Measurements from ENCODE around the gene ITSN1.

The ITSN1 gene

GRCh38 chr21:33789697-33790096, 147.4 kb downstream of the ITSN1 start:
- DNase-seq (ENCODE audit: extremely low read depth, insufficient read length): no peak
- Histone ChIP-seq H3K36me3 (ENCODE audit: control insufficient read depth, insufficient read depth, low read length) (no peaks in the 10 kb centered on the region), H3K4me3 (replicated peaks; ENCODE audit: low read depth, low read length) (no peak overlapping the region), H3K27me3 (replicated peaks; ENCODE audit: control insufficient read depth, insufficient read depth, low read length) (no peaks in the 10 kb centered on the region; the same call in 1 of the 2 replicates)
- no peak for TF ChIP-seq CTCF (IDR thresholded peaks at IDR 0.05; ENCODE audit: insufficient read depth, low read length, poor library complexity, severe bottlenecking)

- DNase-seq (ENCODE audit: extremely low read depth, insufficient read length): no peak
- Histone ChIP-seq H3K27me3 (replicated peaks; ENCODE audit: control insufficient read depth, insufficient read depth, low read length) (no peaks in the 10 kb centered on the region; the same call in 1 of the 2 replicates), H3K36me3 (ENCODE audit: control insufficient read depth, insufficient read depth, low read length) (no peaks in the 10 kb centered on the region), H3K4me3 (replicated peaks; ENCODE audit: low read depth, low read length) (no peak overlapping the region)
- no peak for TF ChIP-seq CTCF (IDR thresholded peaks at IDR 0.05; ENCODE audit: insufficient read depth, low read length, poor library complexity, severe bottlenecking)
Observed at GRCh38 chr21:33791073-33791472, 148.8 kb downstream of the ITSN1 start.

GRCh38 chr21:33794596-33794995, 152.3 kb downstream of the ITSN1 start:
- H3K36me3 ChIP-seq (ENCODE audit: control insufficient read depth, insufficient read depth, low read length): no peaks in the 10 kb centered on the region
- H3K27me3 ChIP-seq (replicated peaks; ENCODE audit: control insufficient read depth, insufficient read depth, low read length): no peaks in the 10 kb centered on the region; the same call in 1 of the 2 replicates
- no peak overlapping the region for H3K4me3 ChIP-seq (replicated peaks; ENCODE audit: low read depth, low read length)

GRCh38 chr21:33797565-33797964, 155.3 kb downstream of the ITSN1 start:
- no peak overlapping the region for H3K4me3 ChIP-seq (replicated peaks; ENCODE audit: low read depth, low read length)
- DNase-seq (ENCODE audit: extremely low read depth, insufficient read length): no peak
- H3K27me3 ChIP-seq (replicated peaks; ENCODE audit: control insufficient read depth, insufficient read depth, low read length): no peaks in the 10 kb centered on the region; the same call in 1 of the 2 replicates
- TF ChIP-seq CTCF (IDR thresholded peaks at IDR 0.05; ENCODE audit: insufficient read depth, low read length, poor library complexity, severe bottlenecking): no peak
- H3K36me3 ChIP-seq (ENCODE audit: control insufficient read depth, insufficient read depth, low read length): no peaks in the 10 kb centered on the region

More at GRCh38 chr21:33794596-33794995, 152.3 kb downstream of the ITSN1 start:
- TF ChIP-seq CTCF (IDR thresholded peaks at IDR 0.05; ENCODE audit: insufficient read depth, low read length, poor library complexity, severe bottlenecking): no peak
- DNase-seq (ENCODE audit: extremely low read depth, insufficient read length): no peak

- H3K27me3 ChIP-seq (replicated peaks; ENCODE audit: control insufficient read depth, insufficient read depth, low read length): no peaks in the 10 kb centered on the region
- H3K4me3 ChIP-seq (replicated peaks; ENCODE audit: low read depth, low read length): no peak overlapping the region
- DNase-seq (ENCODE audit: extremely low read depth, insufficient read length): no peak
- no peak for TF ChIP-seq CTCF (IDR thresholded peaks at IDR 0.05; ENCODE audit: insufficient read depth, low read length, poor library complexity, severe bottlenecking)
- H3K36me3 ChIP-seq (ENCODE audit: control insufficient read depth, insufficient read depth, low read length): no peaks in the 10 kb centered on the region
Observed at GRCh38 chr21:33799378-33800090, 157.2 kb downstream of the ITSN1 start.

Measured in GM06990 (cell line).